ENCODE data around the gene IDUA.

The IDUA gene

GRCh38 chr4:1033840-1034551, 47.2 kb downstream of the IDUA start:
- no peak for DNase-seq

- no peak for DNase-seq
These were observed 48.7 kb downstream of the IDUA start for GRCh38 chr4:1035510-1035909.

- DNase-seq = no peak
These were observed 49.3 kb downstream of the IDUA start for GRCh38 chr4:1036095-1036494.

- no peak for DNase-seq
These were observed 50.3 kb downstream of the IDUA start for GRCh38 chr4:1036976-1037810.

GRCh38 chr4:1038948-1039492, 52.2 kb downstream of the IDUA start:
- no peak for DNase-seq

- no peak for DNase-seq
These were observed 52.9 kb downstream of the IDUA start for GRCh38 chr4:1039493-1040343.

- DNase-seq = no peak
These were observed 53.7 kb downstream of the IDUA start for GRCh38 chr4:1040344-1041146.

GRCh38 chr4:1041147-1041935, 54.5 kb downstream of the IDUA start:
- DNase-seq = peak; percentile 28

- DNase-seq = no peak
These were observed 55.1 kb downstream of the IDUA start for GRCh38 chr4:1041936-1042330.

- no peak for DNase-seq
These were observed 55.7 kb downstream of the IDUA start for GRCh38 chr4:1042352-1043055.

- no peak for DNase-seq
These were observed 56.3 kb downstream of the IDUA start for GRCh38 chr4:1043162-1043561.

GRCh38 chr4:1043651-1044468, 57.0 kb downstream of the IDUA start:
- peak; percentile 99 for DNase-seq

GRCh38 chr4:1044469-1045192, 57.8 kb downstream of the IDUA start:
- DNase-seq = no peak

GRCh38 chr4:1045193-1045594, 58.4 kb downstream of the IDUA start:
- DNase-seq = no peak

GRCh38 chr4:1045595-1046201, 58.9 kb downstream of the IDUA start:
- no peak for DNase-seq

GRCh38 chr4:1046581-1047011, 59.8 kb downstream of the IDUA start:
- DNase-seq = peak; percentile 72

- no peak for DNase-seq
These were observed 60.5 kb downstream of the IDUA start for GRCh38 chr4:1047106-1047975.

All from EL (cell line).